Mesodermal cell (in vitro differentiated cells): Measurements from ENCODE around the gene C6orf89.

Experiments
- H3K27ac ChIP-seq: 2 replicates; pipeline ENCODE4 v1.7.0; 2013; ENCODE audit warnings: mild to moderate bottlenecking, low read depth, low read length, moderate library complexity; ENCODE audit not compliant: severe bottlenecking
- H3K36me3 ChIP-seq: 2 replicates; pipeline ENCODE4 v1.7.1; 2013; ENCODE audit warnings: mild to moderate bottlenecking, low read length, moderate library complexity; ENCODE audit not compliant: control insufficient read depth, insufficient read depth
- H3K4me1 ChIP-seq: one replicate; pipeline ENCODE4 v1.7.1; 2013; ENCODE audit warnings: mild to moderate bottlenecking, low read length; ENCODE audit not compliant: insufficient read depth, control insufficient read depth, poor library complexity, severe bottlenecking
- H3K4me3 ChIP-seq: 2 replicates; pipeline ENCODE4 v1.7.0; 2013; ENCODE audit warnings: low read length, control low read depth, mild to moderate bottlenecking; ENCODE audit not compliant: insufficient read depth, poor library complexity, severe bottlenecking; ENCODE audit errors: extremely low read depth
- H3K9me3 ChIP-seq: 2 replicates; pipeline ENCODE4 v1.7.1; 2013; ENCODE audit warnings: mild to moderate bottlenecking, low read length, moderate library complexity; ENCODE audit not compliant: control insufficient read depth
- WGBS, 2 experiments: methylation state at CpG; one replicate each; pipeline ENCODE4 v1.1.5; 2013; ENCODE audit warnings: missing lambda C conversion rate in 2 of 2; ENCODE audit not compliant: insufficient coverage in 2 of 2; 5-methylcytosine and 5-hydroxymethylcytosine counted together

C6orf89 gene

GRCh38 chr6:36867471-36868224 is 18.1 kb upstream of the C6orf89 start:
- Histone ChIP-seq H3K36me3 (peaks cover 74% of the 10 kb centered on the region), H3K9me3 (no peaks in the 10 kb centered on the region), H3K27ac (no peak overlapping the region), H3K4me3 (no peak overlapping the region), H3K4me1 (no peaks in the 10 kb centered on the region)
- WGBS, 2 experiments = 74 to 93% methylated on average over 3 of the region's 4 CpGs

DNA sequence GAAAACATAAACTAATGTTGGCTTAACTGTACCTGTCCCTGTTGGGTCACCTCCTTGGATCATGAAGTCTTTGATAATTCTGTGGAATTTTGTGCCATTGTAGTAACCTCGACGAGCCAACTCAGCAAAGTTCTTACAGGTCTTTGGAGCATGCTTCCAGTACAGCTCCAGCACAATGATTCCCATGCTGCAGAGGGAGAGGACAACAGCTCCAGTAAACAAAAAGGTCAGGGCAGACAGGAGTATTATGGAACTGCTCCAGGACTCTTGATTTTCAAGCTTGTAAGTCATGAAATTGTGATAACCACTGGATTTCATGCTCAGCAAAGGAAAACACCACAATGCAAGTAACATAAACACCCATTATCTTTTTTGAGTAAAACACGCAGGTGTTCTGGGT is 14.1 kb upstream of the C6orf89 start:
- H3K4me1 ChIP-seq = peaks cover 5% of the 10 kb centered on the region

DNA sequence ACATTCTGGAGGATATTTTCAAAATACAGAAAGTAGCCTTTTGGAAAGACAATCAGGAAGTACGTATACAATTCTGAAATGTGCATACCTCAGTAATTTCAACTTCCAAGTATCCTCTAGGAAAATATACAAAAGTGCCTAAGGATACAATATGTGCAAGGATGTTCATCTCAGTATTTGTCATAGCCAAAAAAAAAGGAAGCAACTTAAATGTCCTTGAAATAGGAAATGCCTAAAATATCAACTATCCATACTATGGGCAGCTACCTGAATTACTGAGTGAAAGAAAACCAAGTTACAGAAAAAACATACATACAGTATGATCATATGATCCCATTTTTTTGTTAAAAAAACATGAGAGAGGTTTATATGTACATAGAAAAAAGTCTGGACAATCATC is 12.6 kb upstream of the C6orf89 start:
- H3K9me3 ChIP-seq = no peaks in the 10 kb centered on the region
- H3K4me1 ChIP-seq = peaks cover 5% of the 10 kb centered on the region
- WGBS, 2 experiments = no CpG with 5 or more reads among the region's 1 CpG
- no peak overlapping the region for H3K4me3 ChIP-seq
- no peak overlapping the region for H3K27ac ChIP-seq
- H3K36me3 ChIP-seq = peaks cover 28% of the 10 kb centered on the region

More for the DNA sequence above, 14.1 kb upstream of the C6orf89 start:
- Histone ChIP-seq H3K4me3 (no peak overlapping the region), H3K36me3 (peaks cover 38% of the 10 kb centered on the region), H3K9me3 (no peaks in the 10 kb centered on the region), H3K27ac (no peak overlapping the region)
- WGBS, 2 experiments = 100% methylated on average over 2 of the region's 3 CpGs; no CpG with 5 or more reads in 1 of the 2 experiments

GRCh38 chr6:36873612-36874442 is 11.9 kb upstream of the C6orf89 start:
- Histone ChIP-seq H3K27ac (peak overlapping the region; percentile 94), H3K36me3 (peaks cover 24% of the 10 kb centered on the region), H3K4me1 (peaks cover 5% of the 10 kb centered on the region), H3K9me3 (no peaks in the 10 kb centered on the region), H3K4me3 (peak overlapping the region; percentile 79)
- 24 to 37% methylated on average over 4 to 9 of the region's 11 CpGs for WGBS, 2 experiments

GRCh38 chr6:36874443-36875249 is 11.1 kb upstream of the C6orf89 start, which contains the start of gene PPIL1:
Gene PPIL1, minus strand, starts transcription at chr6:36874803. Its CDS starts 31 bp downstream, at chr6:36874772.
- 0% methylated on average over 40 to 45 of the region's 54 CpGs for WGBS, 2 experiments
- peak within 1 kb of the TSS; percentile 94 for H3K27ac ChIP-seq
- peak within 1 kb of the TSS; percentile 79 for H3K4me3 ChIP-seq
- H3K4me1 ChIP-seq = peaks cover 5% of the 10 kb centered on the region
- no peaks in the 10 kb centered on the region for H3K9me3 ChIP-seq
- H3K36me3 ChIP-seq = peaks cover 16% of the 10 kb centered on the region

DNA sequence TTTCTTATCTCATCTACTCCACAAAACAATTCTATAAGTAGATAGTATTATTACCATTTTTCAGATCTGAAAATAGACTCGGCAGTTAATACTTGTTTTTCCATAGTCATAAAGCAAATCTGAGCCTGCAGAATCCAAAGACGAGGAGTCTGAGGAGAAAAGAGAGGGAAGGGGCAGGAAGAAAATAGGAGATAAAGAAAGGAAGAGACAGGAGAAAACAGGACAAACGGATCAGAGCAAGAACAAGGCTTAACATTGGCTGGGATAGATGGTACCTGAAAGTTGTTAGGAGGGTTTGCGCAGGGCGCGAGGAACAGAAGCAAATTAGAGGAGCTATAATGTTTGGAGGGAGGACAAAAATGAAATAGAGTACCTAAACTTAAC is 10.5 kb upstream of the C6orf89 start:
- Histone ChIP-seq H3K9me3 (no peaks in the 10 kb centered on the region), H3K4me1 (peaks cover 5% of the 10 kb centered on the region), H3K4me3 (peak overlapping the region; percentile 79), H3K36me3 (peaks cover 14% of the 10 kb centered on the region), H3K27ac (peak overlapping the region; percentile 94)
- WGBS, 2 experiments = 68 to 69% methylated on average over 4 to 5 of the region's 6 CpGs

DNA sequence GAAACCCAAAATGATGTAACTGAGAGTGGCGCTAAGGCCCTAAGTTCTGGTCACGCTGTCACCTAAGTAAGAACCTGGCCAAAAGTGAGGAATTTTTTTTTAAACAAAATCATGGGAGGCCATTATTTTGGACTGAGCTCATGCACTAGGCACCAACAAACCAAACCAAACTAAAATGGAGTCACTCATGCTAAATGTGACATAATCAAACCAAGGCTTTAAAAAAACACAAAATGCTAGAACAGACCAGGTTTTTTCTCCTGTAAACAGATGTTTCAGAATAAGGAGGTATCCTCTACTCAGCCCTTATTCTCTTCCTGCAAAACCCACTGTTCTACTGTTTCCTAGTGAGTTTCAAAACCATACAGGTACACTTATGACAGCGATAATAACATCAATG is 1.1 kb upstream of the C6orf89 start:
- no peak overlapping the region for H3K27ac ChIP-seq
- no peak overlapping the region for H3K4me3 ChIP-seq
- peaks cover 5% of the 10 kb centered on the region for H3K4me1 ChIP-seq
- peaks cover 5% of the 10 kb centered on the region for H3K9me3 ChIP-seq
- 91 to 100% methylated on average over 2 to 3 of the region's 3 CpGs for WGBS, 2 experiments
- H3K36me3 ChIP-seq = no peaks in the 10 kb centered on the region

- no peak overlapping the region for H3K27ac ChIP-seq
- no peaks in the 10 kb centered on the region for H3K36me3 ChIP-seq
- peaks cover 5% of the 10 kb centered on the region for H3K4me1 ChIP-seq
- no peaks in the 10 kb centered on the region for H3K9me3 ChIP-seq
- WGBS, 2 experiments = 81% methylated on average over 5 of the region's 10 CpGs; no CpG with 5 or more reads in 1 of the 2 experiments
- H3K4me3 ChIP-seq = peak overlapping the region; percentile 71
These were observed 1.3 kb downstream of the C6orf89 start for GRCh38 chr6:36886950-36887618.

- H3K4me3 ChIP-seq = no peak overlapping the region
- peaks cover 5% of the 10 kb centered on the region for H3K4me1 ChIP-seq
- H3K27ac ChIP-seq = no peak overlapping the region
- H3K36me3 ChIP-seq = peaks cover 7% of the 10 kb centered on the region
- 86 to 94% methylated on average over 6 of the region's 7 CpGs for WGBS, 2 experiments
- H3K9me3 ChIP-seq = no peaks in the 10 kb centered on the region
These were observed 2.4 kb downstream of the C6orf89 start for GRCh38 chr6:36888115-36888643.
